Measurements from ENCODE around the gene DNAJC5G. TPM values are rescaled to one million over a fixed set of nuclear protein-coding genes. Genes with fewer than 3 reads are reported as not detected.
A peak's percentile ranks its signal among the peaks of the same experiment; 100 is the strongest.

DNAJC5G gene
- total and polyA plus RNA-seq, 2 of the 13 experiments (the other 11 are each of a cell fraction or from before 2014, with no cell fraction given) = 0.05 TPM; not detected in 1

DNA sequence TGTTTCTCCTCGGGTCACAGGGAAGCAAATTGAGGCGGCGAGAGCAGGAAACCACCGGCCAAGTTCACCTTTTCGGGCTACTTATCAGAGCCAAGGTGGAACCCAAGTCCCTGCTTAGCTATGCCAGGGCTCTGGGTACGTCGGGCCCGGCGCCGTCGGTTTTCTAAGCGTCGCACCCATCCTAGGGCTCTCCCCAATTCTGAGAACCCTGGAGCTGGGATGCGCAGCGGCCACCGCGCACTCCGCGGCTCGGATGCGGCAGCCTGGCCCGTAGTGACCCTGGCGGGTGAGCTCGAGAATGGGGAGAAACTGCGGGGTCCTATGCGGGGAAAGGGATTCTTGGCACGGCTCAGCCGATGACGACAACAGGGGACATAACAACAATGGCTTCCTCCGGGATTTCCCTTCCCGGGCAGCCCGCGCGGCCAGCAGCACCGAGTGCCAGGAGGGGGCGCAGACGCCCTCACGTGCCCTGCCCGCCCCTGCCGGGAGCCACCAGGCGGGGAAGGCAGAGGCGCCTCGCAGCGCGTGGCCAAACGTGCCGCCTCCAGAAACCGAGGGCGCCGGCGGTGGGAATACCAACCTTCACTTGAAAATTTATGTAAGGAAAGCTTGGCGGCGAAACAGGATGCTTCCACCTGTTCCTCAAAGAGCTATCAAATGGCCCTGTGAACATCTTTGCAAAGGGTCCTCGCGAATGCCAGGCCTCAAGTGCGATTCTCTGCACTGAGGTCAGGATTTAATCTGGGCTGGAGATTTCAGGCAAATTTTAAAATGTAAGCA is 10.3 kb upstream of the DNAJC5G start (continued):
- TF ChIP-seq, protein P1, sequence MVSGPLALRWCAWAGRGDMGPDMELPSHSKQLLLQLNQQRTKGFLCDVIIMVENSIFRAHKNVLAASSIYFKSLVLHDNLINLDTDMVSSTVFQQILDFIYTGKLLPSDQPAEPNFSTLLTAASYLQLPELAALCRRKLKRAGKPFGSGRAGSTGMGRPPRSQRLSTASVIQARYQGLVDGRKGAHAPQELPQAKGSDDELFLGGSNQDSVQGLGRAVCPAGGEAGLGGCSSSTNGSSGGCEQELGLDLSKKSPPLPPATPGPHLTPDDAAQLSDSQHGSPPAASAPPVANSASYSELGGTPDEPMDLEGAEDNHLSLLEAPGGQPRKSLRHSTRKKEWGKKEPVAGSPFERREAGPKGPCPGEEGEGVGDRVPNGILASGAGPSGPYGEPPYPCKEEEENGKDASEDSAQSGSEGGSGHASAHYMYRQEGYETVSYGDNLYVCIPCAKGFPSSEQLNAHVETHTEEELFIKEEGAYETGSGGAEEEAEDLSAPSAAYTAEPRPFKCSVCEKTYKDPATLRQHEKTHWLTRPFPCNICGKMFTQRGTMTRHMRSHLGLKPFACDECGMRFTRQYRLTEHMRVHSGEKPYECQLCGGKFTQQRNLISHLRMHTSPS (CRISPR knock-in tag; IDR thresholded peaks at IDR 0.05; ENCODE audit: low read depth) = peak; percentile 94
- TF ChIP-seq, protein P2, sequence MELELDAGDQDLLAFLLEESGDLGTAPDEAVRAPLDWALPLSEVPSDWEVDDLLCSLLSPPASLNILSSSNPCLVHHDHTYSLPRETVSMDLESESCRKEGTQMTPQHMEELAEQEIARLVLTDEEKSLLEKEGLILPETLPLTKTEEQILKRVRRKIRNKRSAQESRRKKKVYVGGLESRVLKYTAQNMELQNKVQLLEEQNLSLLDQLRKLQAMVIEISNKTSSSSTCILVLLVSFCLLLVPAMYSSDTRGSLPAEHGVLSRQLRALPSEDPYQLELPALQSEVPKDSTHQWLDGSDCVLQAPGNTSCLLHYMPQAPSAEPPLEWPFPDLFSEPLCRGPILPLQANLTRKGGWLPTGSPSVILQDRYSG (CRISPR knock-in tag; IDR thresholded peaks at IDR 0.05) = no peak
- TF ChIP-seq STAG1 (CRISPR knock-in tag; IDR thresholded peaks at IDR 0.05) (peak; percentile 64), ZNF550 (CRISPR knock-in tag; IDR thresholded peaks at IDR 0.05; ENCODE audit: borderline replicate concordance) (no peak), ZNF205 (CRISPR knock-in tag; IDR thresholded peaks at IDR 0.05) (peak; percentile 79), GLMP (CRISPR knock-in tag; IDR thresholded peaks at IDR 0.05; ENCODE audit: borderline replicate concordance) (no peak), TCF7L2 (IDR thresholded peaks at IDR 0.05; ENCODE audit: low read depth, low read length) (no peak), HHEX (CRISPR knock-in tag; IDR thresholded peaks at IDR 0.05) (no peak), CCDC6 (CRISPR knock-in tag; IDR thresholded peaks at IDR 0.05) (peak; percentile 85; the same call in 1 of the 2 replicates), ATAD3A (CRISPR knock-in tag; IDR thresholded peaks at IDR 0.05) (no peak), POLR2A (IDR thresholded peaks at IDR 0.05; ENCODE audit: insufficient read depth in 1 of 2, low read depth in 2 of 2, low read length in 2 of 2) (no peak), THAP7 (CRISPR knock-in tag; IDR thresholded peaks at IDR 0.05) (no peak; the same call in 1 of the 2 replicates), ELK4 (CRISPR knock-in tag; IDR thresholded peaks at IDR 0.05; ENCODE audit: borderline replicate concordance) (peak; percentile 28; the same call in 1 of the 2 replicates), ZNF790 (CRISPR knock-in tag; IDR thresholded peaks at IDR 0.05; ENCODE audit: borderline replicate concordance) (peak; percentile 88; the same call in 1 of the 2 replicates)
- TF ChIP-seq, protein P3, sequence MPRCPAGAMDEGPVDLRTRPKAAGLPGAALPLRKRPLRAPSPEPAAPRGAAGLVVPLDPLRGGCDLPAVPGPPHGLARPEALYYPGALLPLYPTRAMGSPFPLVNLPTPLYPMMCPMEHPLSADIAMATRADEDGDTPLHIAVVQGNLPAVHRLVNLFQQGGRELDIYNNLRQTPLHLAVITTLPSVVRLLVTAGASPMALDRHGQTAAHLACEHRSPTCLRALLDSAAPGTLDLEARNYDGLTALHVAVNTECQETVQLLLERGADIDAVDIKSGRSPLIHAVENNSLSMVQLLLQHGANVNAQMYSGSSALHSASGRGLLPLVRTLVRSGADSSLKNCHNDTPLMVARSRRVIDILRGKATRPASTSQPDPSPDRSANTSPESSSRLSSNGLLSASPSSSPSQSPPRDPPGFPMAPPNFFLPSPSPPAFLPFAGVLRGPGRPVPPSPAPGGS (CRISPR knock-in tag; IDR thresholded peaks at IDR 0.05) = peak; percentile 18; the same call in 1 of the 2 replicates
- TF ChIP-seq, protein P4, sequence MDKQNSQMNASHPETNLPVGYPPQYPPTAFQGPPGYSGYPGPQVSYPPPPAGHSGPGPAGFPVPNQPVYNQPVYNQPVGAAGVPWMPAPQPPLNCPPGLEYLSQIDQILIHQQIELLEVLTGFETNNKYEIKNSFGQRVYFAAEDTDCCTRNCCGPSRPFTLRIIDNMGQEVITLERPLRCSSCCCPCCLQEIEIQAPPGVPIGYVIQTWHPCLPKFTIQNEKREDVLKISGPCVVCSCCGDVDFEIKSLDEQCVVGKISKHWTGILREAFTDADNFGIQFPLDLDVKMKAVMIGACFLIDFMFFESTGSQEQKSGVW (CRISPR knock-in tag; IDR thresholded peaks at IDR 0.05; ENCODE audit: borderline replicate concordance) = no peak
